ENCODE measurements around the gene HECTD1. TPM values are rescaled to one million over a fixed set of nuclear protein-coding genes. Genes with fewer than 3 reads are reported as not detected.

HECTD1 gene
- polyA plus RNA-seq, 1 experiment, result 121 TPM

- Histone ChIP-seq H3K4me3 (ENCODE audit: low read depth, low read length) (no peak overlapping the region), H3K9me3 (ENCODE audit: control insufficient read depth, insufficient read depth, low read length) (no peaks in the 10 kb centered on the region), H3K27ac (ENCODE audit: low read depth, low read length) (no peak overlapping the region), H3K27me3 (ENCODE audit: control insufficient read depth, insufficient read depth, low read length) (no peaks in the 10 kb centered on the region)
- DNase-seq (ENCODE audit: low read depth, low spot score), result no peak
- no peak for TF ChIP-seq CTCF (IDR thresholded peaks at IDR 0.05; ENCODE audit: low read depth, low read length)
- ChIA-PET POLR2A (no interaction called here), CTCF (no interaction called here)
Measured at GRCh38 chr14:31253746-31254471, 46.3 kb upstream of the HECTD1 start.

- POLR2A ChIA-PET, result interaction anchor here (0.8 kb wide), 1 partner anchor 13 kb away, joined by 3 read pairs; no protein-coding TSS in a partner anchor
Measured at GRCh38 chr14:31252865-31253264, 45.3 kb upstream of the HECTD1 start.

GRCh38 chr14:31251028-31251958, 43.7 kb upstream of the HECTD1 start:
- POLR2A ChIA-PET, result interaction anchor here (1.1 kb wide), 1 partner anchor 22 kb away, joined by 3 read pairs; no protein-coding TSS in a partner anchor

More at GRCh38 chr14:31252865-31253264, 45.3 kb upstream of the HECTD1 start:
- no peaks in the 10 kb centered on the region for H3K27me3 ChIP-seq (ENCODE audit: control insufficient read depth, insufficient read depth, low read length)
- no peak overlapping the region for H3K4me3 ChIP-seq (ENCODE audit: low read depth, low read length)
- no peak for TF ChIP-seq CTCF (IDR thresholded peaks at IDR 0.05; ENCODE audit: low read depth, low read length)
- CTCF ChIA-PET, result no interaction called here
- no peaks in the 10 kb centered on the region for H3K9me3 ChIP-seq (ENCODE audit: control insufficient read depth, insufficient read depth, low read length)
- H3K27ac ChIP-seq (ENCODE audit: low read depth, low read length), result no peak overlapping the region
- DNase-seq (ENCODE audit: low read depth, low spot score), result no peak

GRCh38 chr14:31244626-31245025, 37.0 kb upstream of the HECTD1 start:
- CTCF ChIA-PET, result no interaction called here
- Histone ChIP-seq H3K9me3 (ENCODE audit: control insufficient read depth, insufficient read depth, low read length) (no peaks in the 10 kb centered on the region), H3K27me3 (ENCODE audit: control insufficient read depth, insufficient read depth, low read length) (no peaks in the 10 kb centered on the region), H3K27ac (ENCODE audit: low read depth, low read length) (no peak overlapping the region), H3K4me3 (ENCODE audit: low read depth, low read length) (no peak overlapping the region)
- DNase-seq (ENCODE audit: low read depth, low spot score), result no peak
- POLR2A ChIA-PET, result no interaction called here
- no peak for TF ChIP-seq CTCF (IDR thresholded peaks at IDR 0.05; ENCODE audit: low read depth, low read length)

More at GRCh38 chr14:31251028-31251958, 43.7 kb upstream of the HECTD1 start:
- CTCF ChIA-PET, result interaction anchor here (1.3 kb wide), 1 partner anchor 10 kb away, joined by 3 read pairs; no protein-coding TSS in a partner anchor
- Histone ChIP-seq H3K27me3 (ENCODE audit: control insufficient read depth, insufficient read depth, low read length) (no peaks in the 10 kb centered on the region), H3K4me3 (ENCODE audit: low read depth, low read length) (no peak overlapping the region), H3K9me3 (ENCODE audit: control insufficient read depth, insufficient read depth, low read length) (no peaks in the 10 kb centered on the region), H3K27ac (ENCODE audit: low read depth, low read length) (no peak overlapping the region)
- no peak for DNase-seq (ENCODE audit: low read depth, low spot score)
- TF ChIP-seq CTCF (IDR thresholded peaks at IDR 0.05; ENCODE audit: low read depth, low read length), result no peak

Data from AG04450 (cell line).